Lower leg skin (tissue), 4 donors: Measurements from ENCODE around the gene KIRREL3. TPM values are rescaled to one million over a fixed set of nuclear protein-coding genes. Genes with fewer than 3 reads are reported as not detected.

Experiments used
- DNase-seq, 2 donors: peaks; one replicate each; pipeline ENCODE4 v3.0.0-alpha.2; 2019; ENCODE audit warnings: low spot score in 2 of 2
- H3K4me3 ChIP-seq: fragments of 200-600 bp; sonication (generic); 2 replicates; pipeline ENCODE4 v1.5.1; 2017; ENCODE audit warnings: mild to moderate bottlenecking, low read depth; ENCODE audit not compliant: poor library complexity, severe bottlenecking
- POLR2A ChIP-seq, 2 donors: fragments of 450-650 bp; IDR thresholded peaks; one replicate each; pipeline ENCODE4 v1.6.1; 2016 to 2017; ENCODE audit warnings: antibody characterized with exemption in 2 of 2, mild to moderate bottlenecking in 1 of 2, moderate library complexity in 1 of 2
- WGBS, 2 donors: methylation state at CpG; one replicate each; pipeline ENCODE4 v1.1.5; 2018; 5-methylcytosine and 5-hydroxymethylcytosine counted together
- intact Hi-C: fragments of 100-400 bp; cut with DNase I; formaldehyde crosslinking; loops from one replicate; pipeline ENCODE4 v1.15.0; 2023; ENCODE audit warnings: low total_unique reads
- total RNA-seq, 4 donors: library from RNA; depleted of rRNA; stranded (reverse); fragments of >200 nt; gene quantifications; one replicate each; pipeline ENCODE4 v1.1.0, GENCODE V29; 2016
- TF ChIP-seq, protein P1 (sequence below), 3 donors: fragments of 450-650 bp; IDR thresholded peaks; one replicate each; pipeline ENCODE4 v1.5.1; 2016; ENCODE audit warnings: antibody characterized with exemption in 3 of 3, mild to moderate bottlenecking in 3 of 3, moderate library complexity in 2 of 3

The KIRREL3 gene
- total RNA-seq, 4 donors from 2014 or later = 0.13 TPM; not detected in 3

DNA sequence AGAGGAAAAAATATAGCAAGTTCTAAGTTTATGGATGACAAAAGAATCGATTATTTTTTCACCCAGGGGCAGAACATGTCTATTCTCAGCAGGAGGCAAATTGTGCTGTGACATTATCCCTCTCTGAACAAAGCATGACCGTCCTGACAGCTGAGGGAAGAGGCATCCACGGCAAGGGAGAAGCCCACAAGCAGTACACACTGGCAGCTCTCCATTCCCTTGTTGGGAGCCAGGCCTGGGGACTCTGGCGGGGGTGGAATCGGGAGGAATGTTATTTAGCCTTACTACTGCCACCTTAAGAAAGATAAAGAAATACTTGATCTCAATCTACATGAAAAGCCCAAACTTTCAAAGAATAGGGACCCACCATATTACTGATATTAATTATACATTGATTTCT lies 3.4 kb downstream of the KIRREL3 start:
- intact Hi-C loops = loop anchor here (10.0 kb wide), 1 partner anchor 282 kb away; no protein-coding TSS in a partner anchor
- 46 to 54% methylated on average over 5 of the region's 5 CpGs for WGBS, 2 donors
- DNase-seq = peak in 1 of 2 donors; percentile 43
- TF ChIP-seq, protein P1, sequence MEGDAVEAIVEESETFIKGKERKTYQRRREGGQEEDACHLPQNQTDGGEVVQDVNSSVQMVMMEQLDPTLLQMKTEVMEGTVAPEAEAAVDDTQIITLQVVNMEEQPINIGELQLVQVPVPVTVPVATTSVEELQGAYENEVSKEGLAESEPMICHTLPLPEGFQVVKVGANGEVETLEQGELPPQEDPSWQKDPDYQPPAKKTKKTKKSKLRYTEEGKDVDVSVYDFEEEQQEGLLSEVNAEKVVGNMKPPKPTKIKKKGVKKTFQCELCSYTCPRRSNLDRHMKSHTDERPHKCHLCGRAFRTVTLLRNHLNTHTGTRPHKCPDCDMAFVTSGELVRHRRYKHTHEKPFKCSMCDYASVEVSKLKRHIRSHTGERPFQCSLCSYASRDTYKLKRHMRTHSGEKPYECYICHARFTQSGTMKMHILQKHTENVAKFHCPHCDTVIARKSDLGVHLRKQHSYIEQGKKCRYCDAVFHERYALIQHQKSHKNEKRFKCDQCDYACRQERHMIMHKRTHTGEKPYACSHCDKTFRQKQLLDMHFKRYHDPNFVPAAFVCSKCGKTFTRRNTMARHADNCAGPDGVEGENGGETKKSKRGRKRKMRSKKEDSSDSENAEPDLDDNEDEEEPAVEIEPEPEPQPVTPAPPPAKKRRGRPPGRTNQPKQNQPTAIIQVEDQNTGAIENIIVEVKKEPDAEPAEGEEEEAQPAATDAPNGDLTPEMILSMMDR (IDR thresholded peaks at IDR 0.05) = no peak
- TF ChIP-seq POLR2A (IDR thresholded peaks at IDR 0.05) = no peak
- no peak overlapping the region for H3K4me3 ChIP-seq

DNA sequence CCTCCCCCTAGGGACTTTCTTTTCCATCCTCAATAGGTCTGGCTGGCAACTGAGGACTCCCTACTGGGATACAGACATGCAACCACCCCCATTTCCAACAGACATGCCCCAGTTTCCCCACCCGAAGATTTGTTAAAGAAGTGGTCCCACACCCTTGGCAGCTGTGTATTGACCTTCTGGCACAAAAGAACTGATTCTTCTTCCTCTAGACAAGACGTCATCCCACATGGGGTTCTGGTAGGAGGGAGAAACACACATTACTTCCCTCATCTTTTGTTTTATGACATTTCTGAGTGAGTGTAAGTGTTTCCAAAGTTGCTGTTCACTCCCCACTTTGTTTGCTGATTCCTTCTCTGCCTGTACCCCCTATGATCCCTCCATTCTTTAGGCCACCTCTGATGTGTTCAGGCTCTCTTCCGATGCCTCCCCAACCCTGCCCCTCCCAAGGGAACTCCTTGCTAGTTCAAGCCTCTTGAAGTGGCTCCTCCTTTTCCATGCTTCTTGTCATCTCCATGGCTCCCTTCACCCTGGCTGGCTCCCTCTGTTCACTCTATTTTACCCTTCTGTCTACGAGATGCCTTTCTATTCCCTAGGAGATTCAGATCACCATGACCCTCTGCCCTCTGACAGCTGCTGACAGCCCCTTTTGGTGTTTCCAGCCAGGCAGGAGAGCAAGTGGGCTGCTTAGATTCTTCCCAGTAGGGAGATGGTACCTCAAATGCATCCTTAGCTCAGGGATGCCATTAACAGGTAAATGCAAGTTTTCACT lies 4.3 kb downstream of the KIRREL3 start:
- 56 to 61% methylated on average over 4 of the region's 4 CpGs for WGBS, 2 donors
- intact Hi-C loops = loop anchor here (10.0 kb wide), 1 partner anchor 281 kb away; no protein-coding TSS in a partner anchor
- no peak for TF ChIP-seq POLR2A (IDR thresholded peaks at IDR 0.05)
- TF ChIP-seq, protein P1 (IDR thresholded peaks at IDR 0.05) = no peak
- no peak overlapping the region for H3K4me3 ChIP-seq
- DNase-seq = peak in 1 of 2 donors; percentile 49

DNA sequence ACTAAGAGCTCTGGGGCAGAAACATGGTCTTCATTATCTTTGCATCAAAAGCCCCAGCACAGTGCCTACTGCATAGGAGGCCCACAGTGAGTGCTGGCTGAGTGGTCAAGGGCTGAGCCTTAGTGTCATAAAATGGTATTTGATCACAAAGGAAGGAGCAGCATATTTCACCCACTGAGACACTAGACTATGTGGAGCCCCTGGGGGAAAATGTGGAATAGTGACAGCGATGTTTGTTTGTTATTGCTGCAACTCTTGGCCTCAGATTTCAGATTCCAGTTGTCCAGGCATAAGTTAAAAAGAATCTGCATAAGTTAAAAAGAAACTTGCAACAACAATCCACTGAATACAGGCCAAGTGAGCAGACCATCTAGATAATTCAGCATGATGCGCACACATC lies 7.0 kb downstream of the KIRREL3 start:
- H3K4me3 ChIP-seq = no peak overlapping the region
- intact Hi-C loops = loop anchor here (10.0 kb wide), 1 partner anchor 279 kb away; no protein-coding TSS in a partner anchor
- 88 to 92% methylated on average over 2 of the region's 2 CpGs for WGBS, 2 donors
- no peak for TF ChIP-seq POLR2A (IDR thresholded peaks at IDR 0.05)
- TF ChIP-seq, protein P1 (IDR thresholded peaks at IDR 0.05) = no peak
- no peak for DNase-seq

DNA sequence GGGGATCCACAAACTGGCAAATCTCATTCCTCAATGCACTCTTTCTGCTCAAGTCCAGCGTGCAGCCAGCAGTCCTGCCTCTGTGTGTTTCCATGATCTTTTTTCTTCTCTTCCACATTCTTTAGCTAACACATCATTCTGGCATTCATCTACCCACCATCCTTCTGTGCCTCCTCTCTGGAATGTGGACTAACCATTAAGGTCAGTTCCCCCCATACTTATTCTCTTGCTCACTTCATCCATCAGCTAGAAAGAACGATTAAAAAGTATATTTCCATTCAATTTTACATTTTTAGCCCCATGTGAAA lies 7.8 kb downstream of the KIRREL3 start:
- no peak for DNase-seq
- H3K4me3 ChIP-seq = no peak overlapping the region
- WGBS, 2 donors = 59 to 70% methylated on average over 2 of the region's 2 CpGs
- intact Hi-C loops = loop anchor here (10.0 kb wide), 1 partner anchor 278 kb away; no protein-coding TSS in a partner anchor
- no peak for TF ChIP-seq POLR2A (IDR thresholded peaks at IDR 0.05)
- TF ChIP-seq, protein P1 (IDR thresholded peaks at IDR 0.05) = no peak

DNA sequence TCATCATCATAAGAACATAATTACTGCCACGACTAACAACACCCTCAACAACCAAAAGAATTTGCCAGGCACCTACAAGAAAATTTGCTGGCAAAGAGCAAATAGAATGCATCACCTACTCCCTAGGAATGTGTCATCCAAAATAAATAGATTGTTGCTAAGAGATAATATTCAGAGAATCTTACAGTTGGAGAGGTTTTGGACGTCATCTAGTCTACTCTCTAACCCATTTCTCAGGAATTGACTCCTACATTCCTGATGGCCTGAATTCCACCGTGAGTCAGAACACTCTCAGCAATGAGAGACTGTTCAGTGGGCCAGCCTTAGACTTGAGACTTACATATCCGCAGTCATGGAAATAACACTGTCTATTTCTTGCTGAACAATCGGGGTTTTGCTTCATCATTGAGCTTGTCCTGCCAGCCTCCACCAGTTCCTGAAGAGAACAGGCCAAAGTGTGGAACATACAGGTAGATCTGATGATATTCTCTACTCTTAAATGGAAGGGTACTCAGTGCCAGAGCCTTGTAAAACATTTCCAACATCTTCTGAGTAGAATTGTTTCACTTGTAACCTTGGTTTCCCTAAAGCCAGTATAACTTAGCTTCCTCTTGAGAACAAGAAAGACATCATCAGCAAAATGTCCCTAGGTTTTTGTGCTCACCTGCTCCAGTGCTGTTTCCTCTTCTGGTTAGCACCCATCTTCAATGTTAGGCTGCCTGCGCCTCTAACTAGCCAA lies 8.3 kb downstream of the KIRREL3 start:
- WGBS, 2 donors = 52 to 56% methylated on average over 6 of the region's 6 CpGs
- TF ChIP-seq, protein P1 (IDR thresholded peaks at IDR 0.05) = no peak
- TF ChIP-seq POLR2A (IDR thresholded peaks at IDR 0.05) = no peak
- H3K4me3 ChIP-seq = no peak overlapping the region
- DNase-seq = no peak
- intact Hi-C loops = loop anchor here (10.0 kb wide), 1 partner anchor 277 kb away; no protein-coding TSS in a partner anchor
